SH-SY5Y (cell line): ENCODE results near the gene SHCBP1.

ENCODE experiments used
- GATA2 ChIP-seq: IDR thresholded peaks from 2 replicates; pipeline ENCODE4 v1.6.1; 2011; ENCODE audit warnings: mild to moderate bottlenecking, low read depth, low read length
- GATA3 ChIP-seq: IDR thresholded peaks from 2 replicates; pipeline ENCODE4 v1.6.1; 2011; ENCODE audit warnings: low read depth, mild to moderate bottlenecking, low read length, moderate library complexity

SHCBP1 gene

DNA sequence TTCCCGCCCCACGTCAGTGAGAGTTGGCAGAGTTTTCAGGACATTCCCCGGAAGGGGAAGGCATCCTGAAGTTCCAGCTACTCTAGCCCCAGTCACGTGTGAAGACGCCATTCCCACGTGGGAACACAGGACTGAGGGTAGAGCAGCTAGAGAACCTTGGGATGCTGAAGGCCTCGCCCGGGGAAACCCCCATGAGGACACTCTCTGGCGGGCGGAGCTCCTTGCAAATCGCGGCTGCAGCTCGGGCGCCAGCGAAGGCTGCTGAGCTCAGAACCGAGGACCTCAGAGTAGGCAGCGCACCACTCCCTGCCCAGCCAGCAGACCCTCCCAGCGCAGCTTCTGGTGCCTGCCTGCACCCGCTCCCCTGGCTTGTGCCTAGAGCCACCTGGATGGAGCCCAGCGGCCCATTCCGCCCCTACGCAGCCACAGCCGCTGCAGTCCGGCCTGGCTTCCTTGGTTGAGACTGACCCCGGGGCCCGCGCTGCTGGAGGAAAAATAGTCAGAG lies 51.9 kb downstream of the SHCBP1 start:
- TF ChIP-seq GATA3 (no peak), GATA2 (no peak)

DNA sequence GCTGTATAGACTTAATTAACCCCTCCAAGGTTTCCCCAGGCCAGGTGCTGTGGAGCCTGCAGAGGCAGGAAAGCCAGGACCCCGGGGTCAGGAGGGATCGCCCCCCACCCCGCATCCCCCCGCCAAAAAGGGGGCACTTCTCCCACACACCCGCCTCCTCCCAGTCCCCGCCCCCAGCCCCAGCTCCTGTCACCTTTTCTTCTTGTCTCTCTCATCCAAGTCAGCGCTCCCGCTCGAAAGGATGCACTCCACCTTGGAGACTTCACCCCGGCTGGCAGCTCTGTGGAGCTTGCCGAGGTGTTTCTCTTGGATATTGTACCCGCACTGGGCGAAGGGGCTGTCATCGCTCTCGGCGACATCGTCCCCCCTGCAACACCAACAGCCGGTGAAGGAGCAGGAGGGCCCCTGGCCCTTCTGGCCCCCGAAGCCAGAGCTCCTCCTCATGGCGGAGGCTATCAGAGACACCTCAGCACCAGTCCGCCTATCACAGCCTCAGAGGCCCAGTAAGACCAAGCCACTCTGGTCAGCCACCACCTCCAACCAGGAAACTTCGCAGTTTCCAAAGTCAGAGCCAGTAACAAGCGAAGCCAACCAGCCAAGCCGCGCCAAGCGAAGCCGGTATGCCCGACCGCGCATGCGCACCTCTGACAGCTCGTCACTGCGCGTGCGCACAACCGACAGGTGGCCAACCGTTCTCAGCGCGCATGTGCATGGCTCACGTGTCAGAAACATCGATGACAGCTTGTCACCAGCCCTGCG lies 52.5 kb downstream of the SHCBP1 start:
- TF ChIP-seq GATA2 (no peak), GATA3 (no peak)

DNA sequence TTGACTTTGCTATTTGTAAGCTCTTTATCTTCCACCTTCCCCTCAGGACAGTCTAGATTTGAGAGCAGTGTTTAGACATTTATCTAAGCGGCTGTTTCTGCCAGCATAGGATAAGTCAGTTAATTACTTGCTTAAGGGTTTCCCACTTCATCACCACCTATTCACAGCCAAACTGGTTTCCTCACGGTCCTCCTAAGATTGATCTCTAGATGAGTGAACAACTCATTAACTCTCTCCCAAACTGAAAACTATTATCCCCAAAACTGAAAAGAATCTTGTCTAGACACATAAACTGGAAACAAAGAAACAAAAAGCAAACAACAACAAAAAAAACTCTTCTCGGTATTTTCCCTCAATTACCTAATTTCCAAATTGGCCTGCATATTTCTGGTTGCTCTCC lies 58.2 kb downstream of the SHCBP1 start:
- no peak for TF ChIP-seq GATA3
- no peak for TF ChIP-seq GATA2

DNA sequence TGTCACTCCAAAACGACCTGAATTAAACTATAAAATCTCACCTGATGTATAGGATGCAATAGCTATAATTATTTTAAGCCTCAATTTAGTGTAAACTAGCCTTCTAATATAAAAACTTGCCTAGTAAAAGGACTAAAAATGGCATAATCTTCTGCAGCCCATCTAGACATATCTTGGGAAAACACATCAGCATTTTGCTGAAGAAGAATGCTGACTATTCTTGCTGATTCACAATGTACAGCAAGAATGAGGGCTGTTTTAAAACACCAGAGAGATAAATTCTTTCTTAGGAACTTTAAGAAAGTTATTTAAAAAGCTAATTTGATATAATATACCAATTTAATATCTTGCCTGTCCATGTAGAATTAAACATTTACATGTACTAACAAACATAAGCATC lies 63.2 kb downstream of the SHCBP1 start:
- TF ChIP-seq GATA2 (no peak), GATA3 (no peak)

DNA sequence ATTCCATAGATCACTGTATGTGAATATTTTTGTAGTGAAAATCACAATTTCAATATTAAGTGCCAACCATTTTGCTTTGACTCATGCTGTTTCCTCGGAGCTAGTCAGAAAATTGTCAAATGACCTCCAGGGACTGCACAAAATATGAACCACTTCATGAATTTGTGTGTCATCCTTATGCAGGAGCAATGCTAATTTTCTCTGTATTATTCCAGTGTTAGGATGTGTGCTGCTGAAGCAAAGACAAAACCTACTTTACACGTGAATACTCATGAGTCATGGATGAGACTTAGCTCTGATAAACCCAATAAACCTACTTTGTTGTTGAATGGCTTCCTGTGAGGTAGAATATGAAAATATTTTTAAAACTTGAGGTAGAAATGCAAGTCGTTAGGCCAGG lies 65.2 kb downstream of the SHCBP1 start:
- TF ChIP-seq GATA2 (no peak), GATA3 (no peak)

DNA sequence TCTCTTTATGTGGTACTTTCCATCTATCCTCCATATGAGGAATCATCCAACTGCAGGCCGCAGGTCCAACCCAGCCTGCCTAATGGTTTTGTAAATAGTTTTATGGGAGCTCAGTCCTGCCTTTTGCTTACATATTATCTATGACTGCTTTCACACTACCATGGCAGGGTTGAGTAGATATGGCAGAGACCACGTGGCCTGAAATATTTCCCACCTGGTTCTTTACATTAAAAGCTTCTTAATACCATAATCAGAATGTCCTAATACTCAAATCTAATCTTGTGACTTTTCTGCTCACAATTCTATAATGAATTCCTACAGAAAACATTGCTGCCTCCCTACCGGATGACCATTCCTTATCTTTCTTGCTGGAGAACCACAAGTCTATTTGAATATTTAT lies 71.7 kb downstream of the SHCBP1 start:
- TF ChIP-seq GATA3 (no peak), GATA2 (no peak)
